ENCODE data around the gene ATXN7L2.

GRCh38 chr1:109534307-109534858, 50.7 kb downstream of the ATXN7L2 start:
- TF ChIP-seq, protein P1, sequence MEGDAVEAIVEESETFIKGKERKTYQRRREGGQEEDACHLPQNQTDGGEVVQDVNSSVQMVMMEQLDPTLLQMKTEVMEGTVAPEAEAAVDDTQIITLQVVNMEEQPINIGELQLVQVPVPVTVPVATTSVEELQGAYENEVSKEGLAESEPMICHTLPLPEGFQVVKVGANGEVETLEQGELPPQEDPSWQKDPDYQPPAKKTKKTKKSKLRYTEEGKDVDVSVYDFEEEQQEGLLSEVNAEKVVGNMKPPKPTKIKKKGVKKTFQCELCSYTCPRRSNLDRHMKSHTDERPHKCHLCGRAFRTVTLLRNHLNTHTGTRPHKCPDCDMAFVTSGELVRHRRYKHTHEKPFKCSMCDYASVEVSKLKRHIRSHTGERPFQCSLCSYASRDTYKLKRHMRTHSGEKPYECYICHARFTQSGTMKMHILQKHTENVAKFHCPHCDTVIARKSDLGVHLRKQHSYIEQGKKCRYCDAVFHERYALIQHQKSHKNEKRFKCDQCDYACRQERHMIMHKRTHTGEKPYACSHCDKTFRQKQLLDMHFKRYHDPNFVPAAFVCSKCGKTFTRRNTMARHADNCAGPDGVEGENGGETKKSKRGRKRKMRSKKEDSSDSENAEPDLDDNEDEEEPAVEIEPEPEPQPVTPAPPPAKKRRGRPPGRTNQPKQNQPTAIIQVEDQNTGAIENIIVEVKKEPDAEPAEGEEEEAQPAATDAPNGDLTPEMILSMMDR (IDR thresholded peaks at IDR 0.05): no peak
- TF ChIP-seq POLR2AphosphoS5 (IDR thresholded peaks at IDR 0.05): no peak
- no peak for TF ChIP-seq POLR2A (IDR thresholded peaks at IDR 0.05)
